ENCODE results near the gene APBB1. TPM values are rescaled to one million over a fixed set of nuclear protein-coding genes. Genes with fewer than 3 reads are reported as not detected.

The APBB1 gene
- total and polyA plus RNA-seq, 10 of the 15 experiments (the other 5 are each of a cell fraction or from before 2014, with no cell fraction given): 0.31 to 10.6 (median 5.4) TPM

- TF ChIP-seq NKRF (conservative IDR thresholded peaks at IDR 0.05): no peak
- no peak for TF ChIP-seq IKZF2 (IDR thresholded peaks at IDR 0.05)
- no peak for TF ChIP-seq FOXM1 (IDR thresholded peaks at IDR 0.05; ENCODE audit: low read depth, low read length)
- TF ChIP-seq TCF3 (IDR thresholded peaks at IDR 0.05; ENCODE audit: borderline replicate concordance, insufficient read depth, low read depth, low read length): no peak
- no peak for TF ChIP-seq STAT3 (IDR thresholded peaks at IDR 0.05; ENCODE audit: low read depth, low read length)
- no peak for TF ChIP-seq CHD1 (IDR thresholded peaks at IDR 0.05; ENCODE audit: low read depth, low read length)
- TF ChIP-seq, protein P1, sequence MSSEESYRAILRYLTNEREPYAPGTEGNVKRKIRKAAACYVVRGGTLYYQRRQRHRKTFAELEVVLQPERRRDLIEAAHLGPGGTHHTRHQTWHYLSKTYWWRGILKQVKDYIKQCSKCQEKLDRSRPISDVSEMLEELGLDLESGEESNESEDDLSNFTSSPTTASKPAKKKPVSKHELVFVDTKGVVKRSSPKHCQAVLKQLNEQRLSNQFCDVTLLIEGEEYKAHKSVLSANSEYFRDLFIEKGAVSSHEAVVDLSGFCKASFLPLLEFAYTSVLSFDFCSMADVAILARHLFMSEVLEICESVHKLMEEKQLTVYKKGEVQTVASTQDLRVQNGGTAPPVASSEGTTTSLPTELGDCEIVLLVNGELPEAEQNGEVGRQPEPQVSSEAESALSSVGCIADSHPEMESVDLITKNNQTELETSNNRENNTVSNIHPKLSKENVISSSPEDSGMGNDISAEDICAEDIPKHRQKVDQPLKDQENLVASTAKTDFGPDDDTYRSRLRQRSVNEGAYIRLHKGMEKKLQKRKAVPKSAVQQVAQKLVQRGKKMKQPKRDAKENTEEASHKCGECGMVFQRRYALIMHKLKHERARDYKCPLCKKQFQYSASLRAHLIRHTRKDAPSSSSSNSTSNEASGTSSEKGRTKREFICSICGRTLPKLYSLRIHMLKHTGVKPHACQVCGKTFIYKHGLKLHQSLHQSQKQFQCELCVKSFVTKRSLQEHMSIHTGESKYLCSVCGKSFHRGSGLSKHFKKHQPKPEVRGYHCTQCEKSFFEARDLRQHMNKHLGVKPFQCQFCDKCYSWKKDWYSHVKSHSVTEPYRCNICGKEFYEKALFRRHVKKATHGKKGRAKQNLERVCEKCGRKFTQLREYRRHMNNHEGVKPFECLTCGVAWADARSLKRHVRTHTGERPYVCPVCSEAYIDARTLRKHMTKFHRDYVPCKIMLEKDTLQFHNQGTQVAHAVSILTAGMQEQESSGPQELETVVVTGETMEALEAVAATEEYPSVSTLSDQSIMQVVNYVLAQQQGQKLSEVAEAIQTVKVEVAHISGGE (CRISPR knock-in tag; IDR thresholded peaks at IDR 0.05): no peak
- no peak for TF ChIP-seq POLR2AphosphoS5 (IDR thresholded peaks at IDR 0.05; ENCODE audit: low read length)
These were observed 56.6 kb downstream of the APBB1 start (continued) for GRCh38 chr11:6362185-6362872.

Measured in GM12878 (cell line).